Activated CD4-positive, alpha-beta memory T cell treated with anti-CD3 and anti-CD28 coated beads, Interleukin-2, amount 10 ng/mL, durations not matched to agents 7 days and 5 days (primary cell): ENCODE measurements around the gene CTRB1. TPM values are rescaled to one million over a fixed set of nuclear protein-coding genes. Genes with fewer than 3 reads are reported as not detected.
"Not testable (repeated sequence)": the region's sequence is repeated elsewhere in the genome, so short reads cannot be mapped to it uniquely, and the experiment has no call there.

Source experiments
- CTCF ChIA-PET: fragments of 350-600 bp; sonication (Branson Sonifier 250); formaldehyde crosslinking; loops from one replicate; lab custom pipeline; 2021; ENCODE audit warnings: antibody characterized with exemption, inconsistent platforms; lab: Charles Lee
- POLR2A ChIA-PET: fragments of 350-600 bp; sonication (Branson Sonifier 250); formaldehyde crosslinking; loops from one replicate; lab custom pipeline; 2021; ENCODE audit warnings: antibody characterized with exemption; lab: Charles Lee
- DNase-seq: peaks from one replicate; pipeline ENCODE4 v3.0.0-alpha.2; 2020
- H3K27ac Mint-ChIP-seq: one replicate; pipeline ENCODE4 v1.8.0; 2021; ENCODE audit warnings: mild to moderate bottlenecking, mixed read lengths
- H3K27me3 Mint-ChIP-seq: one replicate; pipeline ENCODE4 v1.8.0; 2021; ENCODE audit warnings: mixed read lengths
- H3K36me3 Mint-ChIP-seq: one replicate; pipeline ENCODE4 v1.8.0; 2021; ENCODE audit warnings: low read depth, mixed read lengths
- H3K4me1 Mint-ChIP-seq: one replicate; pipeline ENCODE4 v1.8.0; 2021; ENCODE audit warnings: mixed read lengths
- H3K4me3 Mint-ChIP-seq: one replicate; pipeline ENCODE4 v1.8.0; 2021; ENCODE audit warnings: mild to moderate bottlenecking, mixed read lengths
- H3K9me3 Mint-ChIP-seq: one replicate; pipeline ENCODE4 v1.8.0; 2021; ENCODE audit warnings: mixed read lengths
- total RNA-seq, 2 experiments: library from RNA; stranded (reverse); gene quantifications; one replicate each; pipeline ENCODE4 v1.2.3, GENCODE V29; 2021

CTRB1 gene
- total RNA-seq, 2 experiments from 2014 or later: not detected

DNA sequence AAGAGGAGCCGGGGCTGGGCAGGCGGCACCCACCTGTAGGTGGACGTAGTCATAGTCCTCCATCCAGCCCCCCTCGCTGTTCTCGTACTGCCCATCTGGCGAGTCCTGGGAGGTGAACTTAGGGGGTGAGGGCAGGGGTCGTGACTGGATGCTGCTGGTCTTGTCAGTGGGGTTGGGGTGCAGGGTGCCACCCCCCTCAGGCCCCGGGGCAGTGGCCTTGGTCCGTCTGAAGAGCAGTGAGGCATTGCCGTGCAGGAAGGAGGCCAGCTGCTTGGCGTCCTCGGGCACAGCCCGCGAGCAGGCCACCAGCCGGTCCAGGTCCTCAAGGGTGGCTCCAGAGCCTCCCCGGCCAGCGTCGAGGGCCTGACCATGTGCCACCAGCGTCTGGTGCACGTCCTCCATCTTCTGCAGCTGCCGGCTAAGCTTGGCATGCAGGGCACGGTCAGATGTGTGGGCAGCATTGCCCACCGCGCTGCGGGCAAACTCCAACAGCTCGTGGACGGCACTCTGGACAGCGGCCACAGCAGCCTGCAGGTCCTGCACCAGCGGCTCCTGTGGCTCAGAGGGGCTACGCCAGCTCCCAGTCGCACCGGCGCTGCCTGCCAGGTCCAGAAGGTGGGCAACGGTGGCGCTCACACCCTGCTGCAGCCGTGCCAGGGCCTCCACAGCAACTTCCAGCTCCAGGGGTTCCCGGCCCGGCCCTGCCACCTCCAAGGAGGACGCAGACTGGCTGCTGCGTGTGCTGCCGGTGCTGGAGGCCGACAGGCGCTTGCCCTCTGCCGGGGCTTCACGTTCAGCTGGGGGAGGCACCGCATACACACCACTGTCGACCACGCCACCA lies 16.3 kb downstream of the CTRB1 start:
- Mint-ChIP-seq H3K27me3 (no peaks in the 10 kb centered on the region), H3K36me3 (no peaks in the 10 kb centered on the region), H3K4me3 (no peak overlapping the region), H3K4me1 (no peaks in the 10 kb centered on the region), H3K27ac (no peak overlapping the region), H3K9me3 (no peaks in the 10 kb centered on the region)
- CTCF ChIA-PET: interaction anchor here (0.5 to 6.0 kb wide), 13 partner anchors 34 to 175 kb away, joined by 3 to 87 read pairs (median 7); no protein-coding TSS in a partner anchor
- DNase-seq: no peak
- POLR2A ChIA-PET: interaction anchor here (1.5 kb wide), 1 partner anchor 150 kb away, joined by 7 read pairs; no protein-coding TSS in a partner anchor

DNA sequence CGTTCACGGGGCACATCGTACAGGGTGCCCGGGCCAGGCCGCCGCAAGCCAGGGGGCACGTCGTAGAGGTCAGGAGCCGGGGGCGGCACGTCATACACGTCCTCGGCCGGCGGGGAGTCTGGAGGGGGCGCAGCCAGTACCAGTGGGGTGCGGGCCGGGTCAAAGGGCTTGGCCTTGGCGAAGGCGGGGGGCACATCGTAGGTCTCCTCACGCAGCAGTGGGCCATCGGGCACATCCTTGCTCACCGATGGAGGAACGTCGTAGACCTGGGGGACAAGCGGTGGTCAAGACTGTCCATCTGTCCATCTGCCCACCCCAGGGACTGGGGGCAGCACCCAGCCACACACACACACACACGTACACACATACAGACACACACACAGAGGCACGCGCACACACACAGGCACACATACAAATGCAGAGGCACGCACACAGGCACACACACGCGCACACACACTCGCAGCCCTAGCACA lies 17.0 kb downstream of the CTRB1 start:
- Mint-ChIP-seq H3K27me3 (no peaks in the 10 kb centered on the region), H3K27ac (no peak overlapping the region), H3K36me3 (no peaks in the 10 kb centered on the region), H3K9me3 (no peaks in the 10 kb centered on the region), H3K4me3 (no peak overlapping the region), H3K4me1 (no peaks in the 10 kb centered on the region)
- POLR2A ChIA-PET: no interaction called here
- CTCF ChIA-PET: interaction anchor here (0.8 to 6.0 kb wide), 5 partner anchors 144 to 169 kb away, joined by 3 to 87 read pairs (median 7); no protein-coding TSS in a partner anchor
- no peak for DNase-seq

- H3K4me3 Mint-ChIP-seq: no peak overlapping the region
- no peaks in the 10 kb centered on the region for H3K9me3 Mint-ChIP-seq
- no peak for DNase-seq
- H3K4me1 Mint-ChIP-seq: no peaks in the 10 kb centered on the region
- no peaks in the 10 kb centered on the region for H3K27me3 Mint-ChIP-seq
- no peak overlapping the region for H3K27ac Mint-ChIP-seq
- H3K36me3 Mint-ChIP-seq: no peaks in the 10 kb centered on the region
- ChIA-PET CTCF (interaction anchor here (0.5 to 6.0 kb wide), 5 partner anchors 10 to 168 kb away, joined by 3 to 87 read pairs (median 4); no protein-coding TSS in a partner anchor), POLR2A (no interaction called here)
Observed at GRCh38 chr16:75236232-75236631, 17.4 kb downstream of the CTRB1 start.

GRCh38 chr16:75236736-75237397 lies 18.1 kb downstream of the CTRB1 start:
- no peaks in the 10 kb centered on the region for H3K9me3 Mint-ChIP-seq
- no peak for DNase-seq
- H3K27me3 Mint-ChIP-seq: no peaks in the 10 kb centered on the region
- CTCF ChIA-PET: interaction anchor here (0.5 to 6.0 kb wide), 4 partner anchors 9 to 165 kb away, joined by 3 to 87 read pairs (median 6); no protein-coding TSS in a partner anchor
- H3K4me3 Mint-ChIP-seq: no peak overlapping the region
- POLR2A ChIA-PET: no interaction called here
- H3K36me3 Mint-ChIP-seq: no peaks in the 10 kb centered on the region
- H3K4me1 Mint-ChIP-seq: no peaks in the 10 kb centered on the region
- no peak overlapping the region for H3K27ac Mint-ChIP-seq

- no peaks in the 10 kb centered on the region for H3K36me3 Mint-ChIP-seq
- H3K9me3 Mint-ChIP-seq: no peaks in the 10 kb centered on the region
- H3K27me3 Mint-ChIP-seq: no peaks in the 10 kb centered on the region
- CTCF ChIA-PET: no interaction called here
- DNase-seq: no peak
- H3K27ac Mint-ChIP-seq: no peak overlapping the region
- POLR2A ChIA-PET: no interaction called here
- H3K4me3 Mint-ChIP-seq: no peak overlapping the region
- H3K4me1 Mint-ChIP-seq: no peaks in the 10 kb centered on the region
Observed at GRCh38 chr16:75237398-75238131, 18.8 kb downstream of the CTRB1 start.

DNA sequence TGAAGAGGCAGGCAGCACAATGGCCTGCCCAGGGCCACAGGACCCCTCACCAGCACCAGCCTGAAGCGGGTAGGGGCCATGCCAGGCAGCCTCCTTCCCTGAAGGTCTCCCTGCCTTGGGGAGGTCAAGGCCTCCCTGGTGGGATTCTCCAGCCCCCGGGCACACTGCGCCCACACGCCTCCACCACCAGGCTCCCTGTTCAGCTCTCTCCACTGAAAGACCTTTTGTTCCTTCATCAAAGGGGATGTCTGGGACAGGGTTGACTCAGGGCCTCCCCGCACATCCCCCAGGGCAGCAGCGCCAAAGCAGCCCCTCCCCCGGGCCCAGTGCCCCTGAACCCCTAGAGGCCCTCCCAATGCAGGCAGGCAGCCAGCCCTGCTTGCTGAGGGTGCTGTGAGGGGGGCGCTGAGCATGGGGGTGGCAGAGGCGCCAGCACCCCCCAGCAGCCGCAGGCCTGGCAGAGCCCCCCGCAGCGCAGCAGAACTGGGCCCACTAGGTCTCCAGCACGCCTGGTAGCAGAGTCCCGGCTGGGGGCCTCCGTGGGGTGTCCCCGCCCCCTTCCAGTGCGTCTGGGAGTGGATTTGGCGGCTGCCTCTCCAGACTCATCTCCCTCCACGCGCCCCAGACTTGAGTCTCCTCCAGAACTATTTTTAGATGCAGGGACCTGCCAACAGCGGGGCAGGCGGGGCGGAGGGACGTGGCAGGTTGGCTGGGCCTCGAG lies 19.5 kb downstream of the CTRB1 start:
- H3K4me1 Mint-ChIP-seq: no peaks in the 10 kb centered on the region
- no peaks in the 10 kb centered on the region for H3K27me3 Mint-ChIP-seq
- no peaks in the 10 kb centered on the region for H3K9me3 Mint-ChIP-seq
- no peak overlapping the region for H3K4me3 Mint-ChIP-seq
- CTCF ChIA-PET: no interaction called here
- no peaks in the 10 kb centered on the region for H3K36me3 Mint-ChIP-seq
- no peak overlapping the region for H3K27ac Mint-ChIP-seq
- POLR2A ChIA-PET: no interaction called here
- no peak for DNase-seq

DNA sequence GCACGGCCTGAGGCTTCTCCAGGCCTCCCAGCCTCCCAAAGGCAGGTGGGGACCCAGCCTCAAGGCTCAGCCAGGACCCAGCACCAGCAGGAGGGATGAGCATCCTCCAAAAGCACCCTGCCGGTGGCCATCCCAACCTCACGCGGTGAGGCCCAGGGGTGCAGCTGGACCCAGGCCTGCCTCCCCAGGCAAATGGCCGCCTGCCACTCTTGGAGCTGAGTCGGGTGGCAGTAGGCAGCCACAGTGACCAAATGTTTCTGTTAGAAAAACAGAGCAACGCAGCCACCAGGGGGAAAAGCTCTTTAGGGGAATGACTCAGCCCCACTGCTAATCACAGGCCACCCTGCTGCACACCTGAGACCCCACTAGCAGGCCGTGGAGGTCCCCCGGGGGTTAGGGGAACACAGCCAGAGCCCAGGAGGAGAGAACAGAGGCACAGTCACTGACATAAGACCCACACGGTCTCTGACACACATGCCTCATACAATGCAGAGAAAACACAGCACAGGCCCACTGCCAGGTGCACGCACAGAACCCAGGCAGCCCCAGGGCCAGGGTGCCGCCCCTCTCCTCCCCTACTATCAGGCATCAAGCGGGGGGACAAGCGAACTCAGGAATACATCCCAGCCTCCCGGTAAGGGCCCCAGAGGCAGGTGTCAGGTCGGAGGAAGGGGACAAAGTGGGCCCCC lies 20.2 kb downstream of the CTRB1 start:
- H3K27ac Mint-ChIP-seq: no peak overlapping the region
- H3K4me1 Mint-ChIP-seq: no peaks in the 10 kb centered on the region
- ChIA-PET CTCF (no interaction called here), POLR2A (no interaction called here)
- no peak for DNase-seq
- no peaks in the 10 kb centered on the region for H3K27me3 Mint-ChIP-seq
- no peaks in the 10 kb centered on the region for H3K9me3 Mint-ChIP-seq
- H3K36me3 Mint-ChIP-seq: no peaks in the 10 kb centered on the region
- no peak overlapping the region for H3K4me3 Mint-ChIP-seq

DNA sequence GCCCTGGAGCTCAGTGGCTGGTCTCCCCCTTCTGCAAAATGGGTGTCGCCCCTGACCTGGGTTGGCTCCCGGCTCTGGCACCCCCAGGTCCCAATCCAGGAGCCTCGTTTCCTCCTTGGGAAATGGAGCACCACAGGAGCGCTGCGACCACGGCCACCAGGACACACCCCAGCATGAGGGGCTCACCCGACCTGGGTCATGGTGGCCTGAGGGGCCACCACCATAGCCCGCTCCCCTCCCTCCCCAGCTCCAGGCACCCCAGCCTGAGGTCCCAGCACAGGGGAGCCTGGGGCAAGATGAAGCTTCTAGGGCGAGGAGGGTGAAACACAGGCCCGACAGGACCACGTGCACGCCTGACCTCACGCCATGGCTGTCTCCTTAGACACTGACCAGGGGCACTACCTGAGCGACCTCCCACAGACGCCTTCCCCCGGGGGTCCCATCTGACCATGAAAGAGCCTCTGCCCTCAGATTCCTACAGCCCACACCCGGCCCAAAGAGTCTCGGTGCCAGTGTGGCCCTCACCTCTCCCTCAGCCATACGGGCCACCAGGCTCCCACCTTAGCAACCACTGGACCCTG lies 20.8 kb downstream of the CTRB1 start:
- Mint-ChIP-seq H3K36me3 (no peaks in the 10 kb centered on the region), H3K4me1 (no peaks in the 10 kb centered on the region), H3K4me3 (no peak overlapping the region), H3K27ac (no peak overlapping the region), H3K27me3 (no peaks in the 10 kb centered on the region), H3K9me3 (no peaks in the 10 kb centered on the region)
- ChIA-PET POLR2A (no interaction called here), CTCF (no interaction called here)
- no peak for DNase-seq

DNA sequence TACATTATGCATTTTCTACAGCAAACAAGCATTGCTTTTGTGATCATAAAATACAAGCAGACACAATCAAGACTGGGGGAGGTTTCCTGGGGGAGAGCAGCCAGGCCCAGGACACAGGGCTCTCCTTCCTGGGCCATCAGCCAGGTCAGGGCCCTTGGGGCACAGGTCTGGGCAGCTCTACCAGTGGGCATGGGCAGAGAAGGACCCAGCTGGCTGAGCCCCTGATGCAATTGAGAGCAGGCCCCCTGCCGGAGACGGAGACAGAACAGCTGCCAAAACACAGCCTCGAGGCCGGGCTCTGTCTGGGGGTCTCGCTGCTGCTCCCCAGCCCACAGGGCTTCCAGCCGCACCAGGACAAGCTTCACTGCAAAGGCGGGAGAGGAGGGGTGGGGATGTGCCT lies 21.8 kb downstream of the CTRB1 start:
- CTCF ChIA-PET, POLR2A ChIA-PET, H3K27me3 Mint-ChIP-seq, H3K27ac Mint-ChIP-seq, H3K36me3 Mint-ChIP-seq, H3K4me1 Mint-ChIP-seq, DNase-seq, H3K9me3 Mint-ChIP-seq, H3K4me3 Mint-ChIP-seq: not testable (repeated sequence)

- POLR2A ChIA-PET: no interaction called here
- H3K9me3 Mint-ChIP-seq: no peaks in the 10 kb centered on the region
Observed at GRCh38 chr16:75241412-75241811, 22.6 kb downstream of the CTRB1 start.

DNA sequence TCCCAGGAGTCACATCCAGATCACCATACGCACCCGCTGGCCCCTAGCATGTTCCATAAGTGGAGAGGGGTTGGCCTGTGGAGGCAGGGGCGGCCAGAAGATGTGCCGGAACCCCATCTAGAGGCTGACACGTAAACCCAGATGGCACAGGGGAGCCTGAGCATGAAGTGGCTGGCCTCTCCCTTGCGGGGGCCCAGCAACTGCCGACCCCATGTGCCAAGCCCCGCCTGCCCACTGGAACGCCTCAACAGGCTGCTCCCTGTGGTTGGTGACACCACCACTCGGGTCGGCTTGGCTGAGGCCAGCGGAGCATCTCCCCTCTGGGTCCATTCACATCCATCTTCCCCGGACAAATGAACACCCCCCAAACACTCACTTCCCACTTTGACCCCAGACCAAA lies 23.2 kb downstream of the CTRB1 start:
- Mint-ChIP-seq H3K4me3 (no peak overlapping the region), H3K9me3 (no peaks in the 10 kb centered on the region), H3K4me1 (no peaks in the 10 kb centered on the region), H3K27me3 (peaks cover 2% of the 10 kb centered on the region), H3K36me3 (no peaks in the 10 kb centered on the region), H3K27ac (no peak overlapping the region)
- POLR2A ChIA-PET: no interaction called here
- CTCF ChIA-PET: no interaction called here
- no peak for DNase-seq

More at GRCh38 chr16:75241412-75241811, 22.6 kb downstream of the CTRB1 start:
- DNase-seq: no peak
- Mint-ChIP-seq H3K36me3 (no peaks in the 10 kb centered on the region), H3K27ac (no peak overlapping the region), H3K4me3 (no peak overlapping the region), H3K4me1 (no peaks in the 10 kb centered on the region), H3K27me3 (no peaks in the 10 kb centered on the region)
- CTCF ChIA-PET: no interaction called here
